Stimulated activated CD4-positive, alpha-beta T cell treated with anti-CD3 and anti-CD28 coated beads, Interleukin-15, amount 100 ng/mL, for 48 hours (primary cell): ENCODE results near the gene VPS45.
"Not testable (repeated sequence)": the region's sequence is repeated elsewhere in the genome, so short reads cannot be mapped to it uniquely, and the experiment has no call there.

Experiments used
- DNase-seq, 2 donors: peaks; one replicate each; pipeline ENCODE4 v3.0.0-alpha.2; 2020; ENCODE audit warnings: low read depth in 2 of 2

The VPS45 gene, protein sequence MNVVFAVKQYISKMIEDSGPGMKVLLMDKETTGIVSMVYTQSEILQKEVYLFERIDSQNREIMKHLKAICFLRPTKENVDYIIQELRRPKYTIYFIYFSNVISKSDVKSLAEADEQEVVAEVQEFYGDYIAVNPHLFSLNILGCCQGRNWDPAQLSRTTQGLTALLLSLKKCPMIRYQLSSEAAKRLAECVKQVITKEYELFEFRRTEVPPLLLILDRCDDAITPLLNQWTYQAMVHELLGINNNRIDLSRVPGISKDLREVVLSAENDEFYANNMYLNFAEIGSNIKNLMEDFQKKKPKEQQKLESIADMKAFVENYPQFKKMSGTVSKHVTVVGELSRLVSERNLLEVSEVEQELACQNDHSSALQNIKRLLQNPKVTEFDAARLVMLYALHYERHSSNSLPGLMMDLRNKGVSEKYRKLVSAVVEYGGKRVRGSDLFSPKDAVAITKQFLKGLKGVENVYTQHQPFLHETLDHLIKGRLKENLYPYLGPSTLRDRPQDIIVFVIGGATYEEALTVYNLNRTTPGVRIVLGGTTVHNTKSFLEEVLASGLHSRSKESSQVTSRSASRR

DNA sequence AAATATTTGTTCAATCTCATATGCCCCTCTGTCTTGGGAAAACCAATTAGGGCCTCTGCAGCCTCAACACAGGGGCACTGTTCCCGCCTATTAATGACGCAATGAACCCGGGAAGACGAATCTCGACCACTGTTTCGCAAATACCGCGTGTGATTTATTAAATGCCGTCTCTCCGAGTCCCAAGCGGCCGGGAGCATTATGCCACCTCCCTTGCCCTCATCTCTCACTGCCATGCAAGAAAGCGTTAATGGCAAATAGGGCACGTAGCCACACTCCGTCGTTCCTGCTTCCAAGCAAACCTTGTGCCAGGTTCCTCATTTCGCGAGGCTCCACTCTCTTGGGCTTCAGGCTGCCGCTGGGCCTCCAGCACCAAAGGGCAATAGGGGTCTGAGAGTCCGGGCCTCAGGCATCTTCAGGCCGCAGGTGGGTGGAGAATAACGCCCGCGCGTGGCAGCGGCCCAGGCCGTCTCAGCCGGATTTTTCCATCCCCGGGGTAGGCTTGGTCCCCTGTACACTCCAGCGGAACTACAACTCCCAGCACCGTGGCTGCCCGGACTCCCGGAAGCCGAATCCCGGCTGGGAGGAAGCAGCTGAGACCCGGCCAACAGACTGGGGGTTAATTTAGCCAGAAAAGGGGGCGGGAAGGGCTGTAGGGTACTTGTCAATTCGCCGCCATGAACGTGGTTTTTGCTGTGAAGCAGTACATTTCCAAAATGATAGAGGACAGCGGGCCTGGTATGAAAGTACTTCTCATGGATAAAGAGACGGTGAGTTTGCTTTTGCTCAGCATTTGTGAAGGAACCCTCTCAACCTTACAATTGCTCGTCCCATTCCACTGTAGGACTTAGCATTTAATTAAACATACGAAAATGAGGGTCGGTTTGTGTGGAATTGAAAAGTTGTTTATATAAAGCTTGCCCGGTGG, at the start of gene VPS45:
VPS45 (plus strand) TSS at position 593 of the 925 bp plus-strand sequence; CDS start at position 675, 82 bp downstream.
- peak; percentile 80 to 82 for DNase-seq

- DNase-seq: no peak
Observed at GRCh38 chr1:150018165-150018564, 49.4 kb upstream of the VPS45 start.

DNA sequence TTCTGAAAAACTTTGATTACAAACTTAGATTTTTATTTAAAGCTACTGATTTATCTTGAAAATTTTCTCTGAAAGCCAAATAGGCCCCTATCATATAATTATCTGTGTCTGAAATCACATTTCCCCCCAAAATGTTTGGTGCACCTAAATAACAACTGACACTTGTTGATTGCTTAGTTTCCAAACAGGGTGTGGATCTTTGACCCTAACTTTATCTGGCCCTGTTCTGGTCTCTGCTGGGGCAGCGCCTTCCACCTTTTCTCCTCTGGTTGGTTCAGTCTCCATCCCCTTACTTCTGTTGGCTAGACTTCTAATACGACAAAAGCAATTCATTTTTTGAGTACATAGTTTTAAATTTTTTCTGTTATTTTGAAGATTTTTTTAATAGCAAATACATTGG, 46.9 kb upstream of the VPS45 start:
- no peak for DNase-seq

GRCh38 chr1:150021191-150021694, 46.3 kb upstream of the VPS45 start:
- no peak for DNase-seq

- no peak for DNase-seq
Observed at GRCh38 chr1:150022357-150022756, 45.2 kb upstream of the VPS45 start.

- DNase-seq: no peak
Observed at GRCh38 chr1:150024156-150024555, 43.4 kb upstream of the VPS45 start.

DNA sequence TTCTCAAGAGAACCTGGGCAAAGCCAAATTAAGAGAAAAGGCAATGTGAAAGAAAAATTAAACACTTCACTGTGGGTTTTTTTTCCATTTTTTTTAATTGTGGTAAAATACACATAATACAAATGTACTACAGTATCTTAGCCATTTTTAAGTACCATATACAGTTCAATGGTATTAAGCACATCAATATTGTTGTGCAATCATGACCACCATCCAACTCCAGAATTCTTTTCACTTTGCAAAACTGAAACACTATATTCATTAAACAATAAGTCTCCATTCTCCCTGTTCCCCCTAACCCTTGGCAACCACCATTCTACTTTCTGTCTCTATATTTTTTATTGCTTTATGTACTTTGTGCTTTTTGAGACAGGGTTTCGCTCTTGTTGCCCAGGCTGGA, 39.3 kb upstream of the VPS45 start:
- no peak for DNase-seq

- DNase-seq: no peak
Observed at GRCh38 chr1:150034336-150034735, 33.2 kb upstream of the VPS45 start.

GRCh38 chr1:150049926-150050325, 17.6 kb upstream of the VPS45 start:
- no peak for DNase-seq

GRCh38 chr1:150051089-150051373, 16.5 kb upstream of the VPS45 start:
- DNase-seq: no peak

DNA sequence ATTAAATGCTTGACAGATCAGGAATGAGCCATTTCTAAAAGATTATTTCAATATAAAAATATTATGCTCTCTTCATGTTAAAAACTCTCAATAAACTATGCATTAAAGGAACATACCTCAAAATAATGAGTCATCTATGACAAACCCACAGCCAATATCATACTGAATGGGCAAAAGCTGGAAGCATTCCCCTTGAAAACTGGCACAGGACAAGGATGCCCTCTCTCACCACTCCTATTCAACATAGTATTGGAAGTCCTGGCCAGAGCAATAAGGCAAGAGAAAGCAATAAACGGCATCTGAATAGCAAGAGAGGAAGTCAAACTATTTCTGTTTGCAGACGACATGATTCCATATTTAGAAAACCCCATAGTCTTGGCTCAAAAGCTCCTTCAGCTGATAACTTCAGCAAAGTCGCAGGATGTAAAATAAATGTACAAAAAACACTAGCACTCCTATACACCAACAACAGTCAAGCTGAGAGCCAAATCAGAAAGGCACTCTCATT, 15.6 kb upstream of the VPS45 start:
- not testable (repeated sequence) for DNase-seq

- no peak for DNase-seq
Observed at GRCh38 chr1:150053926-150054325, 13.7 kb upstream of the VPS45 start.

DNA sequence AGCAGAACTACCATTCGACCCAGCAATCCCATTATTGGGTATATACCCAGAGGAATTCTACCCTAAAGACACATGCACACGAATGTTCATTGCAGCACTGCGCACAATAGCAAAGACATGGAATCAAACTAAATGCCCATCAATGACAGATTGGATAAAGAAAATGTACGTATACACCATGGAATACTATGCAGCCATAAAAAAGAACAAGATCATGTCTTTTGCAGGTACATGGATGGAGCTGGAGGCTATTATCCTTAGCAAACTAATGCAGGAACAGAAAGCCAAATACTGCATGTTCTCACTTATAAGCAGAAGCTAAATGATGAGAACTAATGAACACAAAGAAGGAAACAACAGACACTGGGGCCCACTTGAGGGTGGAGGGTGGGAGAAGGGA, 12.1 kb upstream of the VPS45 start:
- not testable (repeated sequence) for DNase-seq

DNA sequence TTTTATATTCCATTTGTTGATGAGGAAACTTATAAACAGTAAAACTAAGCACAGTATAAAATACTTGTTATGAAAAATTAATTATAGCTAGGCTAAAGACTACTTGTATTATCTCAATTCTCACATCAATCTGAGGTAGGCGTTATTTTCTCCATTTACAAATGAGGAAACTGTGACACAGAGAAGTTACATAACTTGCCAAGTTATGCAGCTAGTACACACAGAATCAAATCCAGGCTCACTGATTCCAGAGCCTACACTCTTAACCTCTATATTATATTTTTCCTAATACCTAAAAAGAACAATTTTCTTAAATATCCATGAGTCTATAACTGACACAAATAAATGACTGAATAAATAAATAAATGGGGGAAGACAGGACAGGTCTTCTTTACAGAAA, 11.2 kb upstream of the VPS45 start:
- no peak for DNase-seq

DNA sequence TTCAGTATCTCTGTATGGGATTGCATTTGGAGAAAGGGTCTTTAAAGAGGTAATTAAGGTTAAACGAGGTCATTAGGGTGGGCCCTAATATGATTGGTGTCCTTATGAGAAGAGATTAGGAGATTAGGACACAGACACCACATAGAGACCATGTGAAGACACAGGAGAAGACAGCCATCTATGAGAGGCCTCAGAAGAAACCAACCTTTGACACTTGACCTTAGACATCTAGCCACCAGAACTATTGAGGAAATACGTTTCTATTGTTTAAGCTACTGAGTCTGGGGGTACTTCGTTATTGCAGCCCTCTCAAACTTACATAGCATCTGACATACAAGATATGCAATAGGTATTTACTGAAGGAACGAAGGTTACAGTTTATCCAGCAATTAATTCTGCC, 7.3 kb upstream of the VPS45 start:
- DNase-seq: no peak

GRCh38 chr1:150061632-150062101, 5.9 kb upstream of the VPS45 start:
- DNase-seq: no peak

DNA sequence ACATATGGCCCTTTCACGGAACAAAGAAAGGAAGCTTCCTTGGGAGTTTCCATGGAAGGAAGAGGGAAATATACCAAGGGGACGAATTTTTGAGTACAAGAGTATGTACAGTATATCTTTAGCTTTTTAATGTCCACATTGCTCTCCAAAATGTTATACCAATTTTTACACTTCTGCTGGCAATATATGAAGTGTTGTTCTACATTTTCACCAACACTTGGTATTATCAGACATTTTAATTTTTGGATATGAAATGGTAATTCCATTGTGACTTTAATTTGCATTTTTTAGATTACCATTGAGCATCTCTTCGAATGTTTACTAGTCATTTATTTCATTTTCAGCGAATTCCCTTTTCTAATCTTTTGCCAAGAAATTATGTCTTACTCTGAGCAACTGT, 5.5 kb upstream of the VPS45 start:
- DNase-seq: no peak

- no peak for DNase-seq
Observed at GRCh38 chr1:150065184-150065871, 2.2 kb upstream of the VPS45 start.

DNA sequence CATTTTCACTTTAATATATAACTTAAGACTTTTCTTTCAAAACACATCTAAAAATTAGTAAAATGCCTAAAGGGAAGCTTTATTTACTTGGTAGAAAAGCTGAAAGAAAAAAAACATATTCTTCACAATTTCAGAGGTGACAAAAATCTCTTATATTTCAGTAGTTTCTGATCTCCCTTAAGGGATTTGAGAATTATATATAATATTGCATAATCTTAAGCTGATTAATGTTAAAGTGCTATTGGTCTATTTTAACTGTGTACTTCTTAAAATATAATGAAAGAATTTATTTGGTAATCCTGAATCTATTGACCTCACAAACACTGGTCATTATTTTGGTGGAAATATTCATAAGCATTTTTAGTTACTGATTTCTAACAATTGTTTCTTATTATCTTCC, 1.2 kb upstream of the VPS45 start:
- no peak for DNase-seq

DNA sequence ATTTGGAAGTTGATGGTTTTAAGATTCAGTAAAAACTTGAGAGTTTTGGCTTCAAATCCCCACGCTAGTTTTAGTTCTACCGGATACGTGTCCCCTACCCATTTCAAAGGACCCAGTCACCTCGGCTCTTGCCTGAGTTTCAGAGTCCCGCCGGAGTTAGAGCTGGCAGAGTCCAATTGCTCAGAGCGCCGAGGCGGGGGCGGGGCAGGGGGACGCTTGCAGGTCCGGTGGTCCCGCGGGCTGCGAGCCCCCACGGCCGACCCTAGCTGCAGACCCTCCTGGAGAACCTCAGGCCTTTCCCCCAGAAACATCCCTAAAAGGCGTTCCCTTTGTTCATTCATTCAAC, 765 bp upstream of the VPS45 start:
- peak; percentile 17 to 37 for DNase-seq

DNA sequence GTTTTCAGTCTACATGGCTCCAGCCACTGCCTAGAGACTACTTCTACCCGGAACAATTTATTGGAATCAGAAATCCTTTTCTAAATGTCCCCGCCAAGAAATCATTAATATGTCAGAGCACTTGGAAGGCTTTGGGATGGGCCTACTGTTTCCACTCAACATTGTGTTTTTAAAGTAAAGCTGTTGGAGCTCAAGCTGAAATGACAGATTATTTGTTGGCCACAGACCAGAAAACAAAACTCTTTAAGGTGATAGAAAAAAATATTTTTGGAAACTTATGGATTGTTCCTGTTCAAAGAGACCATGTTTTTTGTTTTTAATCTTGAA, 496 bp downstream of the VPS45 start:
- no peak for DNase-seq

- no peak for DNase-seq
Observed at GRCh38 chr1:150069923-150070322, 2.3 kb downstream of the VPS45 start.
